WTC11 (cell line): Measurements from ENCODE around the gene SMIM3. TPM values are rescaled to one million over a fixed set of nuclear protein-coding genes. Genes with fewer than 3 reads are reported as not detected.
A peak's percentile ranks its signal among the peaks of the same experiment; 100 is the strongest.

Source experiments
- ATAC-seq: fragments of 200-7000 bp; cut with Tn5 transposase; 2 replicates; pipeline ENCODE4 v1.10.0; 2021; ENCODE audit warnings: mild to moderate bottlenecking, moderate library complexity
- CTCF ChIA-PET: fragments of 300-600 bp; sonication (Branson Sonifier 250); formaldehyde crosslinking; loops from one replicate; lab custom pipeline; 2021; ENCODE audit warnings: antibody characterized with exemption; lab: Charles Lee
- POLR2A ChIA-PET: fragments of 350-600 bp; sonication (Branson Sonifier 250); formaldehyde crosslinking; loops from one replicate; lab custom pipeline; 2021; ENCODE audit warnings: antibody characterized with exemption; lab: Charles Lee
- DNase-seq: peaks from one replicate; pipeline ENCODE4 v3.0.0; 2021; ENCODE audit warnings: low spot score
- H3K27ac Mint-ChIP-seq: 2 replicates; pipeline ENCODE4 v1.8.0; 2021; ENCODE audit warnings: mixed read lengths
- H3K27me3 Mint-ChIP-seq: 2 replicates; pipeline ENCODE4 v1.8.0; 2021; ENCODE audit warnings: low read depth, mild to moderate bottlenecking, moderate library complexity, mixed read lengths
- H3K36me3 Mint-ChIP-seq: 2 replicates; pipeline ENCODE4 v1.8.0; 2021; ENCODE audit warnings: mixed read lengths
- H3K4me1 Mint-ChIP-seq: 2 replicates; pipeline ENCODE4 v1.8.0; 2022; ENCODE audit warnings: mixed read lengths
- H3K4me3 Mint-ChIP-seq: 2 replicates; pipeline ENCODE4 v1.8.0; 2021; ENCODE audit warnings: mild to moderate bottlenecking, moderate library complexity, mixed read lengths
- H3K9me3 Mint-ChIP-seq: 2 replicates; pipeline ENCODE4 v1.8.0; 2021; ENCODE audit warnings: mixed read lengths
- AFF4 ChIP-seq: sonication (generic); formaldehyde crosslinking; IDR thresholded peaks from 2 replicates; pipeline ENCODE4 v1.8.1; 2023; ENCODE audit warnings: mild to moderate bottlenecking, missing genetic modification reagents, borderline replicate concordance
- CBFB ChIP-seq: sonication (generic); formaldehyde crosslinking; IDR thresholded peaks from 2 replicates; pipeline ENCODE4 v1.8.1; 2022; ENCODE audit warnings: mild to moderate bottlenecking, low read depth, missing genetic modification reagents
- CREM ChIP-seq: sonication (generic); formaldehyde crosslinking; IDR thresholded peaks from 2 replicates; pipeline ENCODE4 v1.8.1; 2022; ENCODE audit warnings: mild to moderate bottlenecking, missing genetic modification reagents, moderate library complexity
- ETV6 ChIP-seq: sonication (generic); formaldehyde crosslinking; IDR thresholded peaks from 2 replicates; pipeline ENCODE4 v1.8.1; 2022; ENCODE audit warnings: mild to moderate bottlenecking, missing genetic modification reagents
- FOXJ3 ChIP-seq: sonication (generic); formaldehyde crosslinking; IDR thresholded peaks from 2 replicates; pipeline ENCODE4 v1.9.0; 2021; ENCODE audit warnings: missing genetic modification reagents, mild to moderate bottlenecking, borderline replicate concordance
- GABPB1 ChIP-seq: sonication (generic); formaldehyde crosslinking; IDR thresholded peaks from 2 replicates; pipeline ENCODE4 v1.8.1; 2023; ENCODE audit warnings: mild to moderate bottlenecking, missing genetic modification reagents
- GRHL2 ChIP-seq: fragments of 250-450 bp; sonication (Bioruptor Pico); IDR thresholded peaks from 2 replicates; pipeline ENCODE4 v1.8.0; 2022; ENCODE audit warnings: mild to moderate bottlenecking, moderate library complexity; ENCODE audit not compliant: insufficient replicate concordance, severe bottlenecking
- GTF2I ChIP-seq: fragments of 250-450 bp; sonication (Bioruptor Pico); conservative IDR thresholded peaks from 2 replicates; pipeline ENCODE4 v1.4.0; 2021; ENCODE audit warnings: mild to moderate bottlenecking
- HMGA2 ChIP-seq: fragments of 250-450 bp; sonication (Bioruptor Pico); IDR thresholded peaks from 2 replicates; pipeline ENCODE4 v1.4.0; 2021; ENCODE audit warnings: mild to moderate bottlenecking, moderate library complexity
- STAT6 ChIP-seq: sonication (generic); formaldehyde crosslinking; conservative IDR thresholded peaks from 2 replicates; pipeline ENCODE4 v1.8.1; 2023; ENCODE audit warnings: mild to moderate bottlenecking, low read depth, missing genetic modification reagents, moderate library complexity
- ZBTB21 ChIP-seq: sonication (generic); formaldehyde crosslinking; IDR thresholded peaks from 2 replicates; pipeline ENCODE4 v1.8.1; 2023; ENCODE audit warnings: mild to moderate bottlenecking, missing genetic modification reagents, borderline replicate concordance
- ZNF121 ChIP-seq: sonication (generic); formaldehyde crosslinking; IDR thresholded peaks from 2 replicates; pipeline ENCODE4 v1.8.0; 2023; ENCODE audit warnings: missing genetic modification reagents
- ZNF396 ChIP-seq: fragments of 250-450 bp; sonication (Bioruptor Pico); IDR thresholded peaks from 2 replicates; pipeline ENCODE4 v1.8.0; 2021; ENCODE audit warnings: mild to moderate bottlenecking, moderate library complexity, borderline replicate concordance
- total RNA-seq: library from RNA; stranded (reverse); gene quantifications from 3 replicates; pipeline ENCODE4 v1.2.3, GENCODE V29; 2021
- TF ChIP-seq, protein P1 (sequence below): sonication (generic); formaldehyde crosslinking; IDR thresholded peaks from 2 replicates; pipeline ENCODE4 v1.8.0; 2022; ENCODE audit warnings: mild to moderate bottlenecking, missing genetic modification reagents
- TF ChIP-seq, protein P2 (sequence below): sonication (generic); formaldehyde crosslinking; IDR thresholded peaks from 2 replicates; pipeline ENCODE4 v1.8.1; 2023; ENCODE audit warnings: mild to moderate bottlenecking, missing genetic modification reagents, moderate library complexity
- TF ChIP-seq, protein P3 (sequence below): sonication (generic); formaldehyde crosslinking; IDR thresholded peaks from 2 replicates; pipeline ENCODE4 v1.8.0; 2022; ENCODE audit warnings: mild to moderate bottlenecking, missing genetic modification reagents
- TF ChIP-seq, protein P4 (sequence below): sonication (generic); formaldehyde crosslinking; IDR thresholded peaks from 2 replicates; pipeline ENCODE4 v1.8.1; 2023; ENCODE audit warnings: mild to moderate bottlenecking, moderate library complexity, missing genetic modification reagents

Gene SMIM3
- total RNA-seq, 1 experiment from 2014 or later = 14.1 TPM

DNA sequence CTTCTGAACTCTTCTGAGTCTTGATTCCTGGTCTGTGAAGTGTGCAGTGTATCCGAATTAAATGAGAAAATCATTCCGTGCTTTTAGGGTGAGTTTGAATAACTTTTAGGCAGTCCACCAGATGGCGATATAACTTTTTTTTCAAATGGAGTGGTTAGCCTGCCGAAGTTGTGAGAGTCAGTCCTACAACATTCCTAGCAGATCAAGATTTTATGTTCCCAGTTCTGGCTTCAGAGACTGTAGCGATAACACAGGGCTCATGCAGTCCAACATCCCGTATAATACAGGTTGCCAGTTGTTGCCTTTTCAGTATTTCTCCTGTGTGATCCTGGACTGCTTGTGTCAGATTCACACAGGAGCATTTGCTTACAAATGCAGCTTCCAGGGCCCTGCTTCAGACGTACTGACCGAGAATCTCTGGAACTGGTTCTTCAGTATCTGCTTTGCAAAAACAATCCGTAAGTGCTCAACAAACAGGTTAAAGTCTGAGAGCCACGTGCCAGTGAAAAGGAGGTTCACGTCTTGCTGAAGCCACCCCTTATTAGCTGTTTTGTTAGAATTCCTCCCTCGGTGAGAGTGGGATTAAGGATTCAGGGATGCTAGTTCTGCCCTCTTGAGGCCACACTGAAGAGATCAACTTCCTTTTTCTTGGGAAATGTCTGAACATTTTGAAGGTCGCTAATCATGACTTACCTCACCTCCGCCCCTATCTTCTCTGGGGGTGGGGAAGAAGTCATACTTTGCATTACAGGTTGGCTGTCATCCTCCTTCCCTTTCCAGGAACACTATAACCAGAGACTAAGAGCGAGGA, 22.8 kb downstream of the SMIM3 start:
- peaks cover 10% of the 10 kb centered on the region for H3K9me3 Mint-ChIP-seq
- POLR2A ChIA-PET = no interaction called here
- H3K36me3 Mint-ChIP-seq = peaks cover 4% of the 10 kb centered on the region; the same call in 1 of the 2 replicates
- no peaks in the 10 kb centered on the region for H3K4me1 Mint-ChIP-seq
- peaks cover 12% of the 10 kb centered on the region for H3K27me3 Mint-ChIP-seq
- peak overlapping the region; percentile 67 for H3K4me3 Mint-ChIP-seq
- H3K27ac Mint-ChIP-seq = 0 out of 2 replicates have a peak overlapping the region, but pooled peaks have one; percentile 29
- DNase-seq (no peak), ATAC-seq (peak; percentile 81)
- CTCF ChIA-PET = interaction anchor here (0.6 to 2.2 kb wide), 16 partner anchors 11 to 451 kb away, joined by 3 to 29 read pairs (median 5); partner anchors contain the start of genes GM2A, IRGM and SMIM3
- TF ChIP-seq GRHL2 (CRISPR knock-in tag) = no peak
- TF ChIP-seq, protein P1, sequence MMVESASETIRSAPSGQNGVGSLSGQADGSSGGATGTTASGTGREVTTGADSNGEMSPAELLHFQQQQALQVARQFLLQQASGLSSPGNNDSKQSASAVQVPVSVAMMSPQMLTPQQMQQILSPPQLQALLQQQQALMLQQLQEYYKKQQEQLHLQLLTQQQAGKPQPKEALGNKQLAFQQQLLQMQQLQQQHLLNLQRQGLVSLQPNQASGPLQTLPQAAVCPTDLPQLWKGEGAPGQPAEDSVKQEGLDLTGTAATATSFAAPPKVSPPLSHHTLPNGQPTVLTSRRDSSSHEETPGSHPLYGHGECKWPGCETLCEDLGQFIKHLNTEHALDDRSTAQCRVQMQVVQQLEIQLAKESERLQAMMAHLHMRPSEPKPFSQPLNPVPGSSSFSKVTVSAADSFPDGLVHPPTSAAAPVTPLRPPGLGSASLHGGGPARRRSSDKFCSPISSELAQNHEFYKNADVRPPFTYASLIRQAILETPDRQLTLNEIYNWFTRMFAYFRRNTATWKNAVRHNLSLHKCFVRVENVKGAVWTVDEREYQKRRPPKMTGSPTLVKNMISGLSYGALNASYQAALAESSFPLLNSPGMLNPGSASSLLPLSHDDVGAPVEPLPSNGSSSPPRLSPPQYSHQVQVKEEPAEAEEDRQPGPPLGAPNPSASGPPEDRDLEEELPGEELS (CRISPR knock-in tag) = no peak
- TF ChIP-seq HMGA2 = no peak
- TF ChIP-seq ETV6 (CRISPR knock-in tag) = no peak
- TF ChIP-seq ZNF121 (CRISPR knock-in tag) = no peak
- TF ChIP-seq GABPB1 (CRISPR knock-in tag) = no peak
- no peak for TF ChIP-seq CREM (CRISPR knock-in tag)
- no peak for TF ChIP-seq FOXJ3 (CRISPR knock-in tag)
- no peak for TF ChIP-seq STAT6
- no peak for TF ChIP-seq ZNF396 (CRISPR knock-in tag)
- no peak for TF ChIP-seq ZBTB21
- TF ChIP-seq, protein P2, sequence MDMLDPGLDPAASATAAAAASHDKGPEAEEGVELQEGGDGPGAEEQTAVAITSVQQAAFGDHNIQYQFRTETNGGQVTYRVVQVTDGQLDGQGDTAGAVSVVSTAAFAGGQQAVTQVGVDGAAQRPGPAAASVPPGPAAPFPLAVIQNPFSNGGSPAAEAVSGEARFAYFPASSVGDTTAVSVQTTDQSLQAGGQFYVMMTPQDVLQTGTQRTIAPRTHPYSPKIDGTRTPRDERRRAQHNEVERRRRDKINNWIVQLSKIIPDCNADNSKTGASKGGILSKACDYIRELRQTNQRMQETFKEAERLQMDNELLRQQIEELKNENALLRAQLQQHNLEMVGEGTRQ (CRISPR knock-in tag) = no peak
- TF ChIP-seq, protein P3, sequence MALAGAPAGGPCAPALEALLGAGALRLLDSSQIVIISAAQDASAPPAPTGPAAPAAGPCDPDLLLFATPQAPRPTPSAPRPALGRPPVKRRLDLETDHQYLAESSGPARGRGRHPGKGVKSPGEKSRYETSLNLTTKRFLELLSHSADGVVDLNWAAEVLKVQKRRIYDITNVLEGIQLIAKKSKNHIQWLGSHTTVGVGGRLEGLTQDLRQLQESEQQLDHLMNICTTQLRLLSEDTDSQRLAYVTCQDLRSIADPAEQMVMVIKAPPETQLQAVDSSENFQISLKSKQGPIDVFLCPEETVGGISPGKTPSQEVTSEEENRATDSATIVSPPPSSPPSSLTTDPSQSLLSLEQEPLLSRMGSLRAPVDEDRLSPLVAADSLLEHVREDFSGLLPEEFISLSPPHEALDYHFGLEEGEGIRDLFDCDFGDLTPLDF = no peak
- no peak for TF ChIP-seq AFF4 (CRISPR knock-in tag)
- no peak for TF ChIP-seq CBFB (CRISPR knock-in tag)
- TF ChIP-seq, protein P4, sequence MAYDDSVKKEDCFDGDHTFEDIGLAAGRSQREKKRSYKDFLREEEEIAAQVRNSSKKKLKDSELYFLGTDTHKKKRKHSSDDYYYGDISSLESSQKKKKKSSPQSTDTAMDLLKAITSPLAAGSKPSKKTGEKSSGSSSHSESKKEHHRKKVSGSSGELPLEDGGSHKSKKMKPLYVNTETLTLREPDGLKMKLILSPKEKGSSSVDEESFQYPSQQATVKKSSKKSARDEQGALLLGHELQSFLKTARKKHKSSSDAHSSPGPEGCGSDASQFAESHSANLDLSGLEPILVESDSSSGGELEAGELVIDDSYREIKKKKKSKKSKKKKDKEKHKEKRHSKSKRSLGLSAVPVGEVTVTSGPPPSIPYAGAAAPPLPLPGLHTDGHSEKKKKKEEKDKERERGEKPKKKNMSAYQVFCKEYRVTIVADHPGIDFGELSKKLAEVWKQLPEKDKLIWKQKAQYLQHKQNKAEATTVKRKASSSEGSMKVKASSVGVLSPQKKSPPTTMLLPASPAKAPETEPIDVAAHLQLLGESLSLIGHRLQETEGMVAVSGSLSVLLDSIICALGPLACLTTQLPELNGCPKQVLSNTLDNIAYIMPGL (CRISPR knock-in tag) = no peak
- TF ChIP-seq GTF2I (CRISPR knock-in tag) = no peak
